RPMI7951 (cell line): Measurements from ENCODE around the gene POLG. TPM values are rescaled to one million over a fixed set of nuclear protein-coding genes. Genes with fewer than 3 reads are reported as not detected.

Experiments
- DNase-seq: peaks from one replicate; pipeline ENCODE4 v3.0.0-alpha.2; 2012; ENCODE audit warnings: low read depth
- total RNA-seq: library from RNA; depleted of rRNA; stranded (reverse); fragments of >200 nt; shearing (Covaris generic); gene quantifications from 2 replicates; pipeline ENCODE4 v1.2.3, GENCODE V29; 2014

POLG gene
- total RNA-seq, 1 experiment from 2014 or later = 47.9 TPM

DNA sequence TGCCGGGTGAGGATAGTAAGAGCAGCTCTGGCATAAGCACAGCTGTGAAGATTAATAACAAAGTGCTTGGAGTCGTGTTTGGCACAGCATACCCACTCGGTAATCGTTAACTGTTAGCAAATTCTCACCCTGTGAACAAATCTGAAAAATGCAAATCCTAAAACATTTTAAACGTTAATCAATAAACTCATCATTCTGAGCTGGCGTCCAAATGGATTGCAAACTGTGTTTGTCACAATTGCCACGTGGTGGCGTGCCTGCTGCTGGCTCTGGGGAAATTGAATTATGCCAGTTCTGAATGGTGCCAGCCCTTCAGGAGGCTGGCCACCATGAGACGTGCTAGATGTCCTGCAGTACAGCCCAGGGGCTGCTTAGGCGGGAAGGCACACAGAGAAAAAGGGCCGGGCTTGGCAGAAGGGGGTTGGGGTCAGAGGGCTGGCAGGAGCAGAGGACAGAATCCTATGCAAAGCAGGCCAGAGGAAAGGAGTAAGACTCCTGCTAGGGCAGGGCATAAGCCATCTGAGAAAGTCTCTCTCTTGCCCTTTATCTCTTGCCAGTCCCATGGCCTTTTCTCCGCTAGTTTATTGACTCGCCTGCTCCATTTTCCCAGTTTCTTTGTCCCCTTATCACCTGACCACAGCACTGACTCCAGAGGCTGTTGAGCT lies 22.1 kb upstream of the POLG start:
- peak; percentile 14 for DNase-seq

DNA sequence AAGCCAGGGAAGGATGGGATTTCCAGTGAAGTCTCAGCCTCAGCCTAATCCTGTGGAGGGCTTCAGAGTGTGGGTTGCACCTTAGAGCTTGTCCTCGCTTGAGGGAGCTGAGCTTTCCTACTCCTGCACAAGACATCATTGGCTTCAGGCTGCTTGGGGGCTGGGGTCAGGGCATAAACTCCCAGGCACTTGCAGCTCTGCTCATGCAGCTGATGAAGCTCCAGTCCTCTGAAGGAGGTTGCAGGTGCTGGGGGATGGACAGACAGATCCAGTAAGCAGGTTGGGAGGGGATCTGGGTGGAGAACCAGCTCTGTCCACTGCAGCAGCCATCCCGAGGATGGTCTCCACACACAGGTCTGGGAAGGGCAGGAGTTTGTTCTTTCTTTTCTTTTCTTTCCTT lies 19.4 kb upstream of the POLG start:
- no peak for DNase-seq

DNA sequence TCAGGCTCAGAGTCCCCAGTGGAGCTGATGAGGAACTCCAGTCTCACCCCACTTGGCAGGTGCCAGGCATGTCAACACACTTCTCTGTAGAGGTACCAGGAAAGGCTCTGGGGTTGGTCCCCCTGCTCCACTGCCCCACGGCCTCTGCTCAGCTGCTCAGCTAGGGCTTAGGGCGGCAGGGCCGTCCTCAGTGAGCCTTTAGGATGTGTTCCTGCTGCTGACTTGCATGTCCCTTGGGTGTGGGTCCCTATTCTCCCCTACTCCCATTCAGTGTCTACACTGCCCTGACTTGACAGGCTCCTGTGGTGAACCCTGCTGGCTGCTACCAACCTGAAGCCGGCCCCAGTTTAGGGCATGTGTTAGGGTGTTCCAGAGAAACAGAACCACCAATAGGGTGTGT lies 17.9 kb upstream of the POLG start:
- no peak for DNase-seq

DNA sequence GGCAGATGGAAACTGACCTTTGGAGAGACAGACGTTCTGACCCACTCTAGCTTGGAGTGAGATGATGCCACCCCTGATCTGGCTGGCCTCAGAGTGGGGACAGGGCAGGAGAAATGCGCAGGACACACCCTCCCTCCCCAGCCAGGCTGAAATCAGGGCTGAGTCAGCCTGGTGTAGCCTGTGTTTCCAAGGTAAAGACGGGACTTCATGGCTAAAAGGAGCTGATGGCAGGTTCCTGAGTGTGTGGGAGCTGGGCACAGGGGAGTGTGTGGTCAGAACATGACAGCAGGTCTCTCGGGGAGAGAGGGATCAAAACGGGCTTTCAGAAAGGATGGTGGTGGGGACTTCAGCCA lies 14.6 kb upstream of the POLG start:
- DNase-seq = no peak

DNA sequence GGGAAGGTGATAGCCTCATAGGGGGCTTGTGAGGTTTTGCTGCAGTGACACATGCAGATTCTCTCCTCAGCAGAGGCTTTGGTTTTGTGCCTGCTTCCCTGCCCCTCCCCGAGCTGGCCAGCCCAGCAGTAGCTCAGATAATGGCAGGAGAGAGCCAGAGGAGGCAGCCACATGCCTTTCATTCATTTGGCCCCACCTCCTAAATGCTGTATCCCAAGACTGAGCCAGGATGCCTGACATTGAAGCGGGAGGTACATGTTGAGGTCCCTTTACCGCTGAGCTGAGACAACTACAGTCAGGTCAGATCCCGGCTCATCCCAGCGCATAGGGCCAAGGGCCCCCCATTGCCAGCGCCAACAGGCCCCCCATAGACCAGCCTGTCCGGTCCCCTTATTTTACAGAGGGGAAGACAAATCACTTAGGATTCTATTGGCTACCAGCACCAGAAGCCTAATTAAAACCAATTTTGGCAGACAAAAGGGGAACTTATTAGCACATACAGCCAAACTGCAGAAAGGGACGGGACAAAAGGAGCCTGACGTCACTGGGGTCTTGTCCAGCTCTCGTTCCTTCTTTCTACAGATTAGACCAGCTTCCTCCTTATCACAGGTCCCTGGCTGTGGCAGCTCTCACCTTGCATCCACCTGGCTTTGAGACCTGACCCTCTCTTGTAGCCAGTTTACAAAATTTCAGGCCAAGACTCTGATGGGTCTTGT lies 12.1 kb upstream of the POLG start:
- DNase-seq = no peak

DNA sequence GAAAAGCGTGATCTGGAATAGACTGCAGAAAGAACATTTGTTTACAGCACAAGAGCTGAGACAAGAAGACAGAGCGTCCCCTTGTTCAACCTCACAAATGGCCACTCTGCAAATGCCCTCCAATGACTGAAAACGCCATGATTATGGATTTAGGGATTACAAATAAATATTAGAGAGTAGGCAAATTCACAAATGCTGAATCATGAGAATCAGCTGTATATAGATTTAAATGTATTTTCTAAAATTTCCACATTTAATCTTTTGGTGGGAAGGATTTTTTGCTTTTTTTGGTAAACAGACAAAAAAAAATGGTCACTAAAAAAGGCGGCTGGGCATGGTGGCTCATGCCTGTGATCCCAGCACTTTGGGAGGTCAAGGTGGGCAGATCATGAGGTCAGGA lies 10.6 kb upstream of the POLG start:
- no peak for DNase-seq

DNA sequence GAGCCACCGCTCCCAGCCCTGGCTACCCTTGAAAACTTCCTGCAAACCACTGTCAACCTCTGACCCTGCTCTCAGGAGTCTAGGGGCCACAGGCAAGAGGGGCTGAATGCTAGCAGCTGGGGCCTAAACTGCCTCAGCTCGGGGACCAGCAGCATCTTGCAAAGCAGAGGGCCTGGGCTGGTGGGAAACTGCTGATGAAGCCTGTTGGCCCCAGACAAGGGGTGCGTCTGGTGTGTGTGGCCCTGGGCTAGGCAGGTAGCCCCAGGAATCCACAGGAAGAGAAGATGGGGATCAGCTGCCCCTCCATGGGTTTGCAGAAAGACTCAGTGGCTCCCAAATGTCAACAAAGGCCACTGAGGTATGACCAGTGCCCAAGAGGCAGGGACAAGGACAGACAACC lies 8.2 kb upstream of the POLG start:
- DNase-seq = no peak

DNA sequence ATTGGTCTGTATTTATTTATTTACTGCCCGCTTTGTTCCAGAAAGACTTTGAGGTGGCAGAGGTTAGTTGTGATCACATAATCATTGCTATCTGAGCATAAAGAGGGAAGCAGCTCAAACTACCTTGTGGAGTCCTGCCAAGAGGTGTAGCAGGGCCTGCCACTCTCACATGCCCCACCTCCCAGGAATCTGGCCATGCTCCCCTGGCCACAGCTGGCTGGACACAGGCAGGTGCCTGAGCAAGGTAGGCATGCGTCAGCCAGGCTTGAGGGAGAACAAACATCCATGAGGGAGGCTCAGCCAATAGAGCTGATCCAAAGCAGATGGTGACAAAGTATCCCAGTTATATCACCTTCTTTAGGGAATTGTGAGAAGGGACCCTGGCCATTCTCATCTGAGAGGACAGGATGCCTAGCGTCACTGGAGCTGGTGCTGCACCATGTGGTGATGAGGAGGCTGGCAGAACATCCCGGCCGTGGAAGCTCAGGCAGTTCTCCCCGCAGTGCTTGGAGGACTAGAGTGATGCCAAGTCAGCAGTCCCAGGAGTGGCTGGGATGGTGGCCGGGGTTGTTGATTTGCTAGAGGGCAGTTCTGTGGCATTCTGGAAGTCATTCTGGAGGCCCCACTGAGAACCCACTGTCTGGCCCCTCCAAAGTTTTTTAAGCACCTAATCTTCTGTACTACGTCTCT lies 6.8 kb upstream of the POLG start:
- DNase-seq = no peak

DNA sequence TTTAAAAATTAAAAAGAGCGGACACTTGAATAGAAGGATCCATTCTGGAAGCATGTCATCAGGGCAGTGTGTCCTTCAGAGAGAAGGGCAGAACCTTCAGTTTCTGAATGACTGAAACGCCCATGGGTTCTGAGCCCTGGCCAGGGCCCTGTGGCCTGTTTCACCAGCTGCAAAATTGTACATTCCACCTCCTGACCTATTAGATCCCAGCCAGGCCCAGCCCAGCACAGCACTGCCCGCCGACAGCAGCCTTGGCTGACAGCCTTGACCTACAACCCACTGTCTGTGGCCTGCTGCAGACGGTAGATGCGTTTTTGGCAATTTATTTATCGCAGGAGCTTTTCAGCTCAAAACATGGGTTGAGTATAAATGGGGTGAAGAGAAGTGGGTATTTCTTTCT lies 5.9 kb upstream of the POLG start:
- DNase-seq = no peak

DNA sequence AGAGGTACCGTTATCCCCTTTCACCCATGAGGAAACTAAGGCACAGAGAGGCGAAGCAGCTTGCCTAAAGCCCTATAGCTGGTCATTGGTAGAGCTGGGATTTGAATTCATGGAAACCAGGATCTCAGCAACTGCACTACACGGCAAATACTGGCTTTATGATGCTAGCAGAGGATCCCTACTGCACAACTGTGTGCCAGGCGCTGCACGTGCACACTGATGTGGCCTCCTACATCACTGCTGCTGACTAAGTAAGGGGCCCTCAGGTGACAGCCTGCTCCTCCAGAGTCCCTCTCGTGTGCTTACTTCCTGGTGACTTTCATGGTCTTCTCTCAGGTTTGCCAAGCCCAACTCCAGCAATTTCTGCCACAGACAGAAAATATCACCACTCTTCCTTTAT lies 3.4 kb upstream of the POLG start:
- no peak for DNase-seq

DNA sequence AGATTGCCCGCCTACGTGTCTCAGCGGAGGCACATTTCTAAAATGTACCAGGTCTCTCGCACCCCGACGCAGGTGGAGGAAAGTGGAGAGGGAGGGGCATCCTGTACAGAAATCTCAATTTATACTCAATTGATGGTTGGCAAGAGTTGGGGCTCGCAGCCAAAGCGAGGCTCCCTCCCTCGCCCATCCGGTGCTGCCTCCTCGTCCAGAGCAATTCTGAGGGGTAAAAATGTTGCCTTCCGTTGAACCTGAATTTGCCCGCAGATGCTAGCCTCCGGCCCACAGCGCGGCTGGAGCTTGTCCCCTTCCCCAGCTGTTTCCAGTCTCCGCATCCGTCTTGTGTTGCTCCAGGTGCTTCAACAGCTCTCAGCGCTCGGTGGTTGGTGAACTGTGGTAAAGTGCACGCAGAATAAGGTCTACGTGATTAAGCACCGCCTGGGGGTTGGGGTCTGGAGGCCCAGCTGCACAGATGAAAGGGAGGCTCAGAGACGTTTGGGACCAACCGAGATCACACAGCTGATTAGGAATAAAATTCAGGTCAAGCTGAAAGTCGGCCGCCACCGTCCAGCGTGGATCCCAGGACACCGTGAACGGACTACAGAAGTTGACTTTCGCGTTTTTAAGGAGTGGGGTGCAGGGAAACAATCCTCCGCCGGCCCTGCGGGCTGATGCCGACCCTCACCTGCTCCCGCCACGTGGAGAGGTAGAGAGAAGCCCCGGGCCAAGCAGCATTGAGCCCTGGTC lies 846 bp upstream of the POLG start:
- DNase-seq = no peak

DNA sequence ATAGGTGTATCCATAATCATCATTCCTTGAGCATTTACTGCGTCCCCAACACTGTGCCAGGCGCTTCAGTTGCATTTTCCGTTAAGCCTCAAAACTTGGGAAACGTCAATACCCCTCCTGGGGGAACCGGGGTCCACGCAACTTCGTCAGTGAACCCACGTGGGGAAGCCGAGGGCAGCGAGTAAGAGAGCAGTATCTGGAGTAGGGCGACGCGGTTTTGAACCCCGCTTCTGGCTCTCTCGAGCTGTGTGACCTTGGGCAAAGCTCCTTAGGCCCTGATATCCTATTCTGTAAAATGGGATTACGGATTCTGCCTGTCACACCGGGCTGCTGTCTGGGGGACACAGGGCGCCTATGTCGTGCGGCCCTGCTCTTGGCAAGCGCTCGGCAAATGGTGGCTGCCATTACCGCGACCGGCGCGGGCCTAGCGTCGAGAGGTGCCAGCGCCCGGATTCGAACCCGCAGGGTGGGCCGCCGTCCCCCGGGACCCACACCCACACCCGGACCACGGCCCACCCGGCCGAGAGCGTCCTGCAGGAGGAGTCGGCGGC lies 590 bp downstream of the POLG start:
- no peak for DNase-seq

DNA sequence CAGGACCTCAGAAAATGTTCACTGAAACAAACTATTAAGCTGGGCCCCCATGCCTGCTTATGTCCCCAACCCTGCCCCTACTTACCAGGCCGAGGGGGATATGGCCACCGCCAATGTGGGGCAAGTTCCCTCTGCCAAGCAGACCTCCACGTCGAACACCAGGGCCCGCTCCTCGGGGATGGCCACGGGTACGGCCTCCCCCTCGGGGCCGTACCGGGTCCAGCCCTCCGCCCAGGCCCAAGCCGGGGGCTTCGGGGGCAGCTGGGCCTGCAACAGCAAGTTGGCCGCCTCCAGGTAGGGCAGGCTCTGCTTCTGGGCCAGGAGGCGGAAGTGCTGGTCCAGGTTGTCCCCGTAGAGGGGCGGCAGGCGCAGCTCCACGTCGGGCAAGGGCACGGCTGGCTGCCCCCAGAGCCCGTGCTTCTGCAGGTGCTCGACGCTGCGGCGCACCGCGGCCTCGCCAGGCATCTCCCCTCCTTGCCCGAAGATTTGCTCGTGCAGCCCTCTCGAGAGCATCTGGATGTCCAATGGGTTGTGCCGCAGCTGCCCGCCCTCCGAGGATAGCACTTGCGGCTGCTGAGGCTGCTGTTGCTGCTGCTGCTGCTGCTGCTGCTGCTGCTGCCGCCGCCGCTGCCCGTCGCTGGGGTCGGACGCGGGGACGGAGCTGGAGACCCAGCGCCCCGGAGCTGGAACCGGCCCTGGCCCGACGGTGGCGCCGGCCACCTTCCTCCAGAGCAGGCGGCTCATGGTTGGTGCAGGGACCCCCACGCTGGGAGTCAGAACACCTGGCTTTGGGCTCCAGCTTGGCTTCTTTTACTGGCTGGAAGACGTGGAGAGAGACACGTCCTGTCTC lies 1.4 kb downstream of the POLG start:
- no peak for DNase-seq

DNA sequence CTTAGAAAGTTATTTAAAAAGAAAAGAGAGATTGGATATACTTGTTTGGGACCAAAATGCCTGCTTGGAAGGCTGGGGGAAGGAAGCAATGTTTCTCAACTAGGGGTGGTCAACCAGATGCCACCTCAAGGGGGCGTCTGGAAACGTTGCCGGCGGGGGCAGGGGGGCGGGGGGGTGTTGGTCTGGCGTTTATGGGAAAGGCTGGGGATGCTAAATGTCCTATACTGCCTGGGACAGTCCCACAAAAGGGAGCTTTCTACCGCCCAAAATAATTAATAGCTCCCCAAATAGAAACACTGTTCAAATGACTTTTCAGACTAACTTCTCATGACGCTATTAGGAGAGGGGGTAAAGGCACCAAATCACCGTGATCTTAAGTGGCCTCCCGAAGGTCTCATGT lies 2.2 kb downstream of the POLG start:
- peak; percentile 31 for DNase-seq

DNA sequence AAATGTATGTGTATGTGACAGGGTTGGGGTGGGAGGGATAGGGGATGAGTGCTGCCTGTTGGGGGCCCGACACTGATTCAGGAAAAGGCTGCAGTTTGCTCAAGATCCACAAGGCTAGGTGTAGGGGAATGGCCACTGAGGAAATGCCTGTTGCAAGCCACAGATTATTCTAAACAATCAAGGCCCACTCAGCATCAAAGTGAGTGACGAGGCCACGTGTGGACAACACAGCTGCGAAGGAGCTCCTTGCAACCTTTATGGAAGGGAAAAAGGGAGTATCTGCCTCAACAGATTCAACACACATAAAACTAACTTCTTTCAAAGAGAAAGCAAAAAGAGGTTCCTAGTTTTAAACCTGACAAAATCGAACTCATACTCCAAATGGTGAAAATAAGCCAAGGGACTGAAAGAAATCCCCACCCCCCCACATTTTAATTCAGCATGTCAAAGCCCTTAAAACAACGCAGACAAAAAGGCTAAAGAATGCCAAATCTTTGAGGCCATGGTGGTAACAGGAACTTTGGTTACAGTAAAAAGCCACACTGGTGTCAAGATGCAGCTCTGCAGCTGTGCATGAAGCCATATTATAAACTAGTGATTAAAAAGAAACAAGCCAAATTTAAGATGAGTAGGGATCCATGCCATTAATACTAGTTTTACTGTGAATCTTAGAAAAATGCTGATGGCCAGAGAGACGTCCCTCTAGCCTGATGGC lies 3.6 kb downstream of the POLG start:
- no peak for DNase-seq

DNA sequence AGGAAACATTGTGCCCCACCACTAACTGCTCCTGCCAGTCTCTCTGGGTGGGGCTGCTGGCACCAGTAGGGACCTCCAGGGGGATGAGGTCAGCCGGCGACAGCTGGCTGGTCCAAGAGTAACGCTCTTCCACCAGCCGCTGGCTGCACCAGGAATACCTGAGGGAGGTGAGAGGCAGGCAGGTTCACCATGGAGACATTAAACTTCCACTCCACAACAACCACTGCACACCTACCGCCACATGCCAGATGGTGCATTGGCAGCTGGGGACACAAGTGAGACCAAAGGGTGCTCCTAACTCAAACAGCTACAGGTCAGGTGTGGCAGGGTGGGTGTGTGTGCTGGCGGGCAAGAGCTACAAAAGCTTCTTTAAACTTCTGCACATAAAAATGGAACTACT lies 4.5 kb downstream of the POLG start:
- DNase-seq = no peak

DNA sequence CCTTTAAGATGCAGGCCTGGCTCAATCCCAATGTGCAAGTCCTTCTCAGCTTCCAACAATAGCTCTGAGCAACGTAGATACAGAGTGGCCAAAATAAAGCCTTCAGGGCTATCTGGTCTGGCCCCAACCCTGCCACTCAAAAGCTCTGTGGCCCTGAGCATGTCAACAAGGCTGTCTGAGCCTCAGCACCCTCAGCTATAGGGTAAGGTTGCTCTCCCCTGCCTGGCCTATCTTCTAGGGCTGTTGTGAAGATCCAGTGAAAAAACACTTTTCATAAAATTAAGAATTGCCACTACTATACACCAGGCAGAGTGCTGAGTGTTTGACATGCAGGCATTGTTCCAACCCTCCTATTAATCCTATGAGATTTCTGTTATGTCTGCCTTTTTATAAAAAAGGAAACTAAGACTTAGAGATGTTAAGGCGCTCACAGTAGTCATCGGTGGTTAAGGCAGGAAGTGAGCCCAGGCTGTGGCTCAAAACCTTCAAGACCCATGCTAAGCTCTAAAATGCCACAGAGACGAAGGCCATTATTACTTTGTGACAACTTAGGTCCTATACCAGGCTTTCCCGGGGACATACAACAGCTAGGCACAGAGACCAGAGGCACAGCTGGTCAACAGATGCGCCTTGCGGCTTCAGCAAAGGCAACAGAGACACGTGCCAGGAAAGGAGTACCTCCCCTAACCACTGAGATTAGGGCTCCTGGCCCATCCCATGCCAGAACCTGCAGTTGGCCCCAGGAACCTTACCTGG lies 5.1 kb downstream of the POLG start:
- DNase-seq = no peak

DNA sequence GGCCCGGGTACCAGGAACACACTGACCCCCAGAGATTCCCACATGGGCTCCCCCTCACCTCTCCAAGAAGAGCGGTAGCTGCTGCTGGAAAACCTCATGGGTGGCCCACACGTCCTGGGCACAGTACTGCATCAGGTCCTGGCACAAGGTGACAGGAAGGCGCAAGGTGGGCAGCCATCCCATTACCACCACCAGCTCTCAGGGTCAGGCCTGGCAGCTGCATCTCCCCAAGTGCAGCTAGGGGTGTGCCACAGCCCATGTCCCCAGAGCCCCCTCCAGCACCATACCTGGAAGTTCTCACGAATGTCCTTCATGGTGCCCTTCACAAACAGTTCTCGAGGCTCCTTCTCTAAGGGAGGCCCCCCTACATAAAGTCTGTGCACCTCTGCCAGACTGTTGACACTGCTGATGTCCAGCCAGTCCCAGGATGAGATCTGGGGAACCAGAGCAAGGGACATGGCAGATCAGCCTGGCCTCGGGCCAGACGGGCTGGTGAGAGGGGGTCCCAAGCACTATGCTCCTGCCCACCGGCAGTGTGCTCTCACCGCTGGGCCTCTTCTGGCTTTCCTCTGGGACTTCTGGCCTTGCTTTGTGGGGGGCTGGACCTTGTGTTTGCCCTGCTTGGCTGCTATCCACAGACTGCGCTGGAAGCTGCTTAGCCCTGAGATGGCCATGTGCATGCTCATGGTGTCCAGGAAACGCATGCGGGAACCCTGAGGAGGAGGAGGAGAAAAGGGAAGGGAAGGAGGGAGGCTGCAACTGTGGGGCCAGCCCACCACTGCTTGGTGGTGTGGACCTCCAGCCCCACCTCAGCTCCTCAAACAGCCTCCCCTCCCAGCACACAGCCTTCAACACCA lies 6.0 kb downstream of the POLG start:
- DNase-seq = no peak

DNA sequence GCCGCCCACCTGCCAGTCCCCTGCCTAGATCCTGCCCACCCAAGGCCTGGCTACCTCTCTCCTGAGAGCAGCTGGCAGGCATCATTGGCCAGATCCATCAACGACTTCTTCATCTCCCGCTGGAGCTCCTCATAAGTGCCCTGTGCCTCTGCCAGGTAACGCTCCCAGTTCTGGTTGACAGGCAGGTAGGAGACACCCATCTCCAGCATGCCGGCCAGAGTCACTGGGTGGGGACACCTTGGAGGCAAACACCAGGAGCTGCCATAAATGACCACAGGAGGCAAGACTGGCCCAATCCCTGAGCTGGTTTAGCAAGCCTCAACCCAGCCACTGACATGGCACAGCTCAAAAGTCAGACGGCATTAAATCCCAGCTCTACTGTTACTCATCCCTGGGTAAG lies 7.5 kb downstream of the POLG start:
- no peak for DNase-seq
